HG02938 (cell line): Measurements from ENCODE around the gene SBF1.

Source experiments
- ATAC-seq: cut with Tn5 transposase; IDR thresholded peaks from one replicate; pipeline ENCODE4 v1.9.1; 2021; ENCODE audit warnings: mild to moderate bottlenecking, moderate library complexity; ENCODE audit not compliant: unreplicated experiment

Gene SBF1

GRCh38 chr22:50486561-50487289, 11.9 kb upstream of the SBF1 start, which contains the start of gene MIOX:
TSS of gene MIOX (plus strand) at chr22:50486859. CDS start at chr22:50486898, 39 bp downstream.
- no peak for ATAC-seq

- no peak for ATAC-seq
These were observed 10.6 kb upstream of the SBF1 start for GRCh38 chr22:50485221-50486131.

GRCh38 chr22:50483977-50484853, 9.4 kb upstream of the SBF1 start:
- no peak for ATAC-seq

- ATAC-seq: no peak
These were observed 8.7 kb upstream of the SBF1 start for GRCh38 chr22:50483556-50483955.

DNA sequence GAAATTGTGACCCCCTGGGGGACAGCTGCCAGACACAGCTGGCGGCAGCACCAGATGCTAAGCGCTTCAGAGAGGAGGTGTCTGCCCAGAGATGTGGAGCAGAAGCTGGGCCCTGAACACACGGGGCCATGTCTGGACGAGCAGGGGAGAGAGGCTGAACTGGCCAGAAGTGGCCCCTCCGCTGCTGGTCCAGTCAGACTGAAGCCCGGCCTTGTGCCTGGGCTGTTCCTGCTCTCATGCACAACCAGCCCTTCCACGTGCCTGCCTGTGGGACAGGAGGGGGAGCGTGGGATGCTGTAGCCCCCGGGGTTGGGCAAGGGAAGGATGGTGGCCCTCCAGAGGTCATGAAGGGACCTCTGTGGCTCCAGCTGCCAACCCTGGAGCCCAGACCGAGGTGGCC, 8.3 kb upstream of the SBF1 start:
- ATAC-seq: no peak

DNA sequence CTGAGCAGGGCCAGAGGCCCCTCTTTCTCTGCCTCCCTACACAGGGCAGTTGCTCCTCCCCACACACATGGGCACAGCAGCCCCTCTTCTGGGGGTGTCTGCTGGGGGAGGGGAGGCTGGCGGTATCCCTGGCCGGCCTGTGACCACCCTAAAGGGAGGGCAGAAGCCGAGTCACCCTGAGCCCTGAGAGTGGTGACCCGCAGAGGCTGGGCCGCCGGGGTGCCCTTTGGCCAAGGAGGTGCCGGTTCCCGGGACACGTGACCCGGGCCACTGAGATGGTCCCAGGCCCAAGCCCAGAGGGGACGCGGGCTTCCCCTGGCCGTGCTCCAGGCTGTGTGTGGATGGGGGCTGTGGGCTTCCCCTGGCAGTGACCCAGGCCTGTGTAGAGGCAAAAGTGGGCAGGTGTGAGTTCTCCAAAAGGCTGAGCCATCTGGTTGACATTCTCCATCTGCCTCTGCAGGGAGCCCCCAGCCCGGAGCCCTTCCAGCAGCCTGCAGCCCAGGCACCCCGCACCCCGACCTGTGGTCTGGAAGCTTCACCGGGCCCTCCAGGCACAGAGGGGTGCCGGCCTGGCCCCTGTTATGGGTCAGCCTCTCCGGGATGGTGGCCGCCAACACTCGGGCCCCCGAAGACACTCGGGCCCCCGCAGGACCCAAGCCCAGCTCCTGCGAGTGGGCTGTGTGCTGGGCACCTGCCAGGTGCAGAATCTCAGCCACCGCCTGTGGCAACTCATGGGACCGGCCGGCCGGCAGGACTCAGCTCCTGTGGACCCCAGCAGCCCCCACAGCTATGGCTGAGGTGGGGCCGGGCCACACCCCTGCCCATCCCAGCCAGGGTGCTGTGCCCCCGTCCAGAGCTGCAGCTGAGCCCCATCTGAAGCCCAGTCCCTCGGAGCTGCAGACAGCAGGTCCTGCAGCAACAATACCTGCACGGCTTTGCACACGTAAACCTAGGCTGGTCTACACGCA, 7.6 kb upstream of the SBF1 start:
- no peak for ATAC-seq

DNA sequence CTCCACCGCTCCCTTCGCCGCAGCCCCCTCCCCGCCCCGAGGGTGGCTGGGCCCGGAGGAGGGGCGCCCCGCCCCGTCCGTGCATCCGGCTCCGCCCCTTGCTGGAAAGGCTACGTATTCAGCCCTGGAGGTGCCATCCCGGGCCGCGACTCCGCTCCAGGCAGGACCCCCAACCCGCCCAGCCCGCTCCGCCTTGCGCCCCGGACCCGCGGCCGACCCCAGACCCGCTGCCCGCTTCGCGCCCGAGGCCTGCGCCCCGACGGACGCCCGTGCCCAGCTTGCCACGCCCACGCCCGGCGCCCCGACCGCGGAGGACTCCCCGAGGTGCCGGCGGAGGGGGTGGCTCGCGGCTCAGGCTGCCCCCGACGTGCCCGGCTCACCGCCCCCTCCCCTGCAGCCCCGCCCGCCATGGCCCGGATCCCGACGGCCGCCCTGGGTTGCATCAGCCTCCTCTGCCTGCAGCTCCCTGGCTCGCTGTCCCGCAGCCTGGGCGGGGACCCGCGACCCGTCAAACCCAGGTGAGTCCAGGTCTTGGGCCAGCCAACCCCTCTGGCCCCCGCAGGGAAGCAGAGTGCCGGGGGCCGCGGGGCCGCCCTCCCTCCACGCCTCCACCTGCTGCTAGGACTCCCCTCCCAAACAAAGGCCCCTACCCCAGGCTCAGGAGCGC, 6.7 kb upstream of the SBF1 start, which contains the start of gene ADM2:
Gene ADM2, plus strand, starts transcription at position 104 of the 667 bp plus-strand sequence. Its CDS starts 305 bp downstream, at position 409.
- ATAC-seq: no peak

DNA sequence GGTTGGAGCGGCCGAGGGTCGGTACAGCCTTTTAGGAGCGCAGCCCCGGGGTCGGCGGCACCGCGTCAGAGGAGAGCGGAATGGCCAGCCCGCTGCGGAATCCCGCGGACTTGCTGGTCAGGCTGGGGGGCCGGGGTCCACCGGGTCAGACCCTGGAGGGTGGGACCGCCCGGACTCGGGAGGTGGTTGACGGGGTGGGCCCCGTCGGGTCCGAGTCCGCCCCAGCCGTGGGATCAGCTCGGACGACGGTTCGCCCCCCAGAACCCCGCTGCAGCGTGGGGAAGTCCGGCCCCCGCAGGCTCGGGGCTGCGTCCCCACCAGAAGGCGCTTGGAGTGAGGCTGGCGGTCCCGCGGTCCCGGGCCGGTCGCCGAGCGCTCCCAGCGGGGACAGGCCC, 6.2 kb upstream of the SBF1 start:
- ATAC-seq: no peak

DNA sequence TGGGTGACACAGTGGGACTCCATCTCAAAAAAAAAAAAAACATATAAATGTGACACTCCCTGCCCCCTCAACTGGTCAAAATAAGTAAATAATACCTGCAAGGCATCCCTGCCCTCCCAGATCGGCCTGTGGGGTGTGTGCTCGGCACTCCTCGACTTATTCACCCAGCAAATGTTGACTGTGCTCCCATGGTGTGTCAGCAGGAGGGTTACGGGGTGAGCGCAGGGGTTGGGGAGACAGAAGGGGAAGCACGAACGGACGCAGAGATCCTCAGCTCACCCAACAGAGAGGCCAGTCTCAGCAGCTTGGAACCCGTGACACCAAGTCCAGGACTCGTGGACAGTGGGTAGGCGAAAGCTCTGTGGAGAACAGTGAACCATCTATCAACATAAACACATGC, 4.9 kb upstream of the SBF1 start:
- no peak for ATAC-seq

GRCh38 chr22:50477923-50478322, 3.1 kb upstream of the SBF1 start:
- no peak for ATAC-seq

GRCh38 chr22:50476868-50477267, 2.0 kb upstream of the SBF1 start:
- no peak for ATAC-seq

GRCh38 chr22:50475652-50476002, 792 bp upstream of the SBF1 start:
- ATAC-seq: no peak

DNA sequence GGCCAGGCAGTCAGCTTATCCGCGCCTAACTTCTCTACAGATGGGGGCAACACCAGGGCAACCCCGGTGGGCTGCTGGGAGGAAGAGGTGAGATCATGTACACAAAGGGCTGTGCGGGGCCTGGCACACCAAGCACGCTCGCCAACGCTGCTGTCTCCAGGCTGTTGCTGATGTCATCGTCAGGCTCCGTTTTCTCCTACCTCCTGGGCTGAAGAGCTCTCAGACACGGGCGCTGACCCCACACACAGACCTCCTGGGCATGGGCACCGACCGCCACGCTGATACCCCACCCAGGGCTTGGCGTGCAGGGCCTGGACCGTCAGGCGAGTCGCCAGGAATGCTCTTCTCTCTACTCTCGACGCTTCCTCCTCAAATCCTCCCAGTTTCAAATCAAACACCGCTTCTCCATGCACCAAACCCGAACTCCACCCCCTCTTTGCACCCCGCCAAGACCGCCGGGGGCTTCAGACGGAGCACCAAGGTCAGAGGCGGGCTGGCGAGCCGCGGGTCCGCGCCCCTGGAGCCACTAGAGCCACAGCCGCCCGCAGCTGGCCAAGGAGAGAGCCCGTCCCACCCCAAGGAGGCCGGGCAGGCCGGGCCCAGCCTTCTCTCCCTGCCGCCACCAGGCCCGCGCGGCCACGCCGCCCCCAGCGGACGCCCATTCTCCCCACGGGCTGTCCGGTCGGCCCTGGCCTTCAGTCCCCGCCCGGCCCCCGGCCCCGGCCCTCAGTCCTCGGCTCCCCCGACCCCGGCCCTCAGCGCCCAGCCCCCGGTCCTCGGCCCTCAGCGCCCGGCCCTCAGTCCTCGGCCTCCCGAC, 772 bp downstream of the SBF1 start:
- no peak for ATAC-seq

DNA sequence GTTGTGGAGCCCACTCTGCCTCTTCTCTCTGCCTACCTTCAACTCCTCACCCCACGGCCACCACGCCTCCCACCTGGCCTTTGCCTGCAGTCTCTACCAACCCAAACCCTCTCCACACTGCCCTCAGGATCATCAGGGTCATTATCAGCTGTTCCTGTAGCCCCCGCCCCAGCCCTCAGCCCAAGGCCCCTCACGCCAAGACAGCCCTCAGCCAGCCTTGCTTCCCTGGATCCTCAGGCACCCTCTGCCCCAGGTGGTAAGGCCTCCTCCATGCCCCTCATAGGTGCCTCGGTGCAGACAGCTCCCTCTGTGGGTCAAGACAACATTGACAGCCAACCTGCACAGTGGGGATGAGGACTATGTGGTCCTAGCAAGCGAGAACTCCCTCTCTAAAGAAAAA, 1.7 kb downstream of the SBF1 start:
- no peak for ATAC-seq

DNA sequence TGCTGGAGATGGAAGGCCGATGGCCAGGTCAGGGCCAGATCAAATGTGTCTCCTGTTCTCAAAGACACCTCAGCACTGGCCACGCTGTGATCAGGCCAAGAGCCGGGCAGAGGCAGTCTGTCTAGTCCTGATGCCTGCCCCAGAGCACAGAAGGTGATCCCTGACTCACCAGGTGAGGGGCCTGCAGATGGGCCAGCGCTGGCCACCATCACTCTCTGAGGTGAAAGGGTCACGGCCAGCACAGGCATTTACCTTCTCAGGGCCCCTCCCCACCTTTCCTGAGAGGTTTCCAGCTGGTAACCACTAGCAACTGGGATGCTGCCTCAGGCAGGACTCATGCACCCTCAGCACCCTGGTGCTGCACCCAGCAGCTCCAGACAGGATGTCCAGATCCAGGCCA, 2.9 kb downstream of the SBF1 start:
- no peak for ATAC-seq

- ATAC-seq: no peak
These were observed 3.5 kb downstream of the SBF1 start for GRCh38 chr22:50471197-50471847.

- ATAC-seq: no peak
These were observed 4.3 kb downstream of the SBF1 start for GRCh38 chr22:50470491-50470890.
